HTR-8/SVneo (cell line): ENCODE results near the gene KCNT2.
A peak's percentile ranks its signal among the peaks of the same experiment; 100 is the strongest.
"Not testable (repeated sequence)": the region's sequence is repeated elsewhere in the genome, so short reads cannot be mapped to it uniquely, and the experiment has no call there.

Experiments used
- DNase-seq: peaks from one replicate; pipeline ENCODE4 v3.0.0; 2011; ENCODE audit warnings: low spot score, mixed read lengths; ENCODE audit not compliant: insufficient read length
- FAIRE-seq: peaks from 2 replicates; lab custom pipeline; 2011; peaks lifted over from hg19 to GRCh38; lab: Jason Lieb, UNC

The KCNT2 gene

GRCh38 chr1:196522574-196523345 lies 85.5 kb downstream of the KCNT2 start:
- DNase-seq, FAIRE-seq: not testable (repeated sequence)

GRCh38 chr1:196517193-196517592 lies 91.0 kb downstream of the KCNT2 start:
- DNase-seq (no peak), FAIRE-seq (no peak)

- DNase-seq (no peak), FAIRE-seq (no peak)
These were observed 91.9 kb downstream of the KCNT2 start for GRCh38 chr1:196516373-196516772.

- no peak for FAIRE-seq
These were observed 92.3 kb downstream of the KCNT2 start for GRCh38 chr1:196515904-196516303.

GRCh38 chr1:196513821-196514220 lies 94.4 kb downstream of the KCNT2 start:
- FAIRE-seq (no peak), DNase-seq (no peak)

More at GRCh38 chr1:196515904-196516303, 92.3 kb downstream of the KCNT2 start:
- DNase-seq = no peak

- DNase-seq (no peak), FAIRE-seq (no peak)
These were observed 97.8 kb downstream of the KCNT2 start for GRCh38 chr1:196510451-196510850.

GRCh38 chr1:196504224-196504623 lies 104.0 kb downstream of the KCNT2 start:
- not testable (repeated sequence) for FAIRE-seq, DNase-seq

- FAIRE-seq (no peak), DNase-seq (no peak)
These were observed 105.8 kb downstream of the KCNT2 start for GRCh38 chr1:196502437-196502836.

- DNase-seq = no peak
- no peak for FAIRE-seq
These were observed 106.3 kb downstream of the KCNT2 start for GRCh38 chr1:196501760-196502428.

- FAIRE-seq = no peak
- DNase-seq = no peak
These were observed 110.4 kb downstream of the KCNT2 start for GRCh38 chr1:196497817-196498216.

- FAIRE-seq (no peak), DNase-seq (no peak)
These were observed 113.5 kb downstream of the KCNT2 start for GRCh38 chr1:196494766-196495165.

- FAIRE-seq = no peak
- DNase-seq = no peak
These were observed 114.4 kb downstream of the KCNT2 start for GRCh38 chr1:196493881-196494280.

GRCh38 chr1:196488579-196488978 lies 119.7 kb downstream of the KCNT2 start:
- DNase-seq (no peak), FAIRE-seq (no peak)

- DNase-seq (no peak), FAIRE-seq (no peak)
These were observed 121.9 kb downstream of the KCNT2 start for GRCh38 chr1:196486346-196486745.

GRCh38 chr1:196481616-196482015 lies 126.6 kb downstream of the KCNT2 start:
- FAIRE-seq = no peak

GRCh38 chr1:196477262-196477661 lies 131.0 kb downstream of the KCNT2 start:
- DNase-seq (no peak), FAIRE-seq (no peak)

More at GRCh38 chr1:196481616-196482015, 126.6 kb downstream of the KCNT2 start:
- no peak for DNase-seq

GRCh38 chr1:196467230-196467925 lies 140.9 kb downstream of the KCNT2 start:
- FAIRE-seq = no peak

GRCh38 chr1:196466654-196467053 lies 141.6 kb downstream of the KCNT2 start:
- DNase-seq = peak; percentile 5
- FAIRE-seq = no peak

More at GRCh38 chr1:196467230-196467925, 140.9 kb downstream of the KCNT2 start:
- no peak for DNase-seq

- DNase-seq (no peak), FAIRE-seq (no peak)
These were observed 142.1 kb downstream of the KCNT2 start for GRCh38 chr1:196466166-196466565.

- peak; percentile 7 for DNase-seq
These were observed 143.7 kb downstream of the KCNT2 start for GRCh38 chr1:196464480-196464941.

GRCh38 chr1:196462086-196462485 lies 146.2 kb downstream of the KCNT2 start:
- FAIRE-seq (no peak), DNase-seq (no peak)

More at GRCh38 chr1:196464480-196464941, 143.7 kb downstream of the KCNT2 start:
- no peak for FAIRE-seq
